HepG2 (cell line): Measurements from ENCODE around the gene UQCRHL. TPM values are rescaled to one million over a fixed set of nuclear protein-coding genes. Genes with fewer than 3 reads are reported as not detected.
A peak's percentile ranks its signal among the peaks of the same experiment; 100 is the strongest.

Experiments
- CEBPB ChIP-seq: IDR thresholded peaks from 2 replicates; pipeline ENCODE4 v1.6.1; 2011; ENCODE audit warnings: low read depth, low read length, improper control_type of control experiment, borderline replicate concordance
- CHCHD3 ChIP-seq: sonication (generic); formaldehyde crosslinking; IDR thresholded peaks from 2 replicates; pipeline ENCODE4 v1.8.0; 2022; ENCODE audit warnings: mild to moderate bottlenecking, missing genetic modification reagents, moderate library complexity
- EHMT2 ChIP-seq: fragments of 200-600 bp; sonication (generic); IDR thresholded peaks from 2 replicates; pipeline ENCODE4 v1.7.0; 2017; ENCODE audit warnings: antibody characterized with exemption, low read depth, low read length, borderline replicate concordance
- GATAD2A ChIP-seq: IDR thresholded peaks from 2 replicates; pipeline ENCODE4 v1.6.1; 2016
- KAT2B ChIP-seq: fragments of 150-350 bp; IDR thresholded peaks from 2 replicates; pipeline ENCODE4 v1.6.1; 2014; ENCODE audit warnings: low read depth, low read length, borderline replicate concordance
- KLF11 ChIP-seq: IDR thresholded peaks from 2 replicates; pipeline ENCODE4 v1.6.1; 2016; ENCODE audit warnings: missing compliant biosample characterization
- KLF9 ChIP-seq: IDR thresholded peaks from 2 replicates; pipeline ENCODE4 v1.6.1; 2016; ENCODE audit warnings: low read depth
- ONECUT2 ChIP-seq: sonication (generic); formaldehyde crosslinking; IDR thresholded peaks from 2 replicates; pipeline ENCODE4 v1.4.0; 2020; ENCODE audit warnings: missing genetic modification reagents
- ZNF17 ChIP-seq: sonication (generic); formaldehyde crosslinking; IDR thresholded peaks from 2 replicates; pipeline ENCODE4 v1.5.0; 2020; ENCODE audit warnings: mild to moderate bottlenecking, missing genetic modification reagents
- ZNF567 ChIP-seq: sonication (generic); formaldehyde crosslinking; IDR thresholded peaks from 2 replicates; pipeline ENCODE4 v1.8.1; 2023; ENCODE audit warnings: mild to moderate bottlenecking, missing genetic modification reagents, borderline replicate concordance
- ZNF766 ChIP-seq: sonication (generic); formaldehyde crosslinking; IDR thresholded peaks from 2 replicates; pipeline ENCODE4 v1.5.0; 2020; ENCODE audit warnings: missing genetic modification reagents, borderline replicate concordance
- ZNF780A ChIP-seq: sonication (generic); formaldehyde crosslinking; IDR thresholded peaks from 2 replicates; pipeline ENCODE4 v1.8.0; 2022; ENCODE audit warnings: mild to moderate bottlenecking, missing genetic modification reagents, moderate library complexity
- ZNF841 ChIP-seq: sonication (generic); formaldehyde crosslinking; IDR thresholded peaks from 2 replicates; pipeline ENCODE4 v1.8.1; 2023; ENCODE audit warnings: missing genetic modification reagents, borderline replicate concordance
- polyA plus RNA-seq, 8 experiments: library from polyadenylated mRNA; depleted of rRNA in 3 of 8; stranded (reverse) in 7 of 8; unstranded in 1 of 8; fragments of >200 nt; fragmentation: Illumina TruSeq in 4 of 8; extraction: Trizol in 4 of 8; gene quantifications; 2 replicates each; pipeline versions ENCODE4 v1.2.1 to v1.2.3, GENCODE V29; 2011 to 2016; ENCODE audit warnings: low read depth in 4 of 8, missing spikeins in 1 of 8, mixed read lengths in 1 of 8; ENCODE audit not compliant: insufficient read depth in 1 of 8
- total RNA-seq, 5 experiments: library from RNA; depleted of rRNA; stranded (reverse); fragments of >200 nt; fragmentation: Illumina TruSeq; extraction: Trizol; gene quantifications; 2 replicates each; pipeline ENCODE4 v1.2.3, GENCODE V29; 2016; ENCODE audit warnings: low read depth in 1 of 5
- TF ChIP-seq, protein P1 (sequence below): IDR thresholded peaks from 2 replicates; pipeline ENCODE4 v1.6.1; 2016; ENCODE audit warnings: missing biosample characterization, missing genetic modification reagents, low read depth
- TF ChIP-seq, protein P2 (sequence below): sonication (generic); formaldehyde crosslinking; IDR thresholded peaks from 2 replicates; pipeline ENCODE4 v1.4.0; 2020; ENCODE audit warnings: missing genetic modification reagents, borderline replicate concordance
- TF ChIP-seq, protein P3 (sequence below): sonication (generic); formaldehyde crosslinking; IDR thresholded peaks from 2 replicates; pipeline ENCODE4 v1.4.0; 2020; ENCODE audit warnings: mild to moderate bottlenecking, missing genetic modification reagents
- TF ChIP-seq, protein P4 (sequence below): IDR thresholded peaks from 2 replicates; pipeline ENCODE4 v1.6.1; 2016; ENCODE audit warnings: low read depth, control low read depth
- TF ChIP-seq, protein P5 (sequence below): sonication (generic); formaldehyde crosslinking; IDR thresholded peaks from 2 replicates; pipeline ENCODE4 v1.5.0; 2020; ENCODE audit warnings: missing genetic modification reagents

UQCRHL gene
- total and polyA plus RNA-seq, 2 of the 13 experiments (the other 11 are each of a cell fraction or from before 2014, with no cell fraction given), result 1.8 to 2.3 TPM

DNA sequence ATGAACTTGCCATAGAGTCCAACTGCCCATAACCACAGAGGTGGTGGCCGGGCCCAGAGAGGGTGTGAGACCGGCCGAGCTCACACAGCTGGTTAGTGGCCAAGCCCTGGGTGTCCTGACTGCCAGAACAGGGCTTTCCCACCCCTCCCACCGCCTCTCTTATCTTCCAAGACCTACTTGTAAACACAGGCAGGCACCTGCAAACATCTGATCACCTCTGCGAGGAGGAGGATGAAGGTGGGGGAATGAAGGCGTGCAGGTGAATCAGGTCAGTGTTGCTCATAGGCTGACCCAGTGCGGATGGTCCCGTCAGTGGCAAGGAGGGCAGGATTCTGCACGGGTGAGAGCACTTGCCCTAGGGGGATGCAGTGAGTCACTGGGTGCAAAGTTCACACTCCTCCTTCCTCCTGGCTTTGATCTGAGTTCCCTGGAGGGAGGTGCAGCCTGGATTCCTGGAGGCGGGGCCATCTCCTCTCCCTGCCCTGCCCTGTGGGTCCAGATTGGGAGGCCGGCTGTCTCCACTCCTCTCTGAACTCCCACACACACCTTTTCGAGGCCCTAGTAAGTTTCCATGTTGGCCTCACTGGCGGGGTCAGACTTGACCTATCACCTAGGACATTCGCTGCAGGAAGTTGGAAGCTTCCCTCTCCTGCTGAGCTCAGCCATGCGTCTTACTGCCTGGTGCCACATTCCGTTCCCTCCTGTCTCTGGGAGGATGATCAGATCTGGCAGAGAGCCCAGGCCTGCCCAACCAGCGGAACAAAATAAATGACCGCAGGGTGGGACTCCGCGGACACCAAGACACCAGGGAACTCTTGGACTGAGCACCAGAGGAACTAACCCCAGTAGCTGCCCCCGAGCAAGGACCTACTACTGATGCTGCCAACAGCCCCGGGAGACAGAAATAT lies 7.3 kb downstream of the UQCRHL start (continued):
- TF ChIP-seq, protein P1, sequence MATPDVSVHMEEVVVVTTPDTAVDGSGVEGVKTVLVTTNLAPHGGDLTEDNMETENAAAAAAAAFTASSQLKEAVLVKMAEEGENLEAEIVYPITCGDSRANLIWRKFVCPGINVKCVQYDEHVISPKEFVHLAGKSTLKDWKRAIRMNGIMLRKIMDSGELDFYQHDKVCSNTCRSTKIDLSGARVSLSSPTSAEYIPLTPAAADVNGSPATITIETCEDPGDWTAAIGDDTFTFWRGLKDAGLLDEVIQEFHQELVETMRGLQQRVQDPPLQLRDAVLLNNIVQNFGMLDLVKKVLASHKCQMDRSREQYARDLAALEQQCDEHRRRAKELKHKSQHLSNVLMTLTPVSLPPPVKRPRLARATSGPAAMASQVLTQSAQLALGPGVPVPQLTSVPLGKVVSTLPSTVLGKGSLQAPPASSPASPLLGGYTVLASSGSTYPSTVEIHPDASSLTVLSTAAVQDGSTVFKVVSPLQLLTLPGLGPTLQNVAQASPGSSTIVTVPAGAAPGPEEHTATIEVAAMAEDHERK (CRISPR knock-in tag), result no peak
- TF ChIP-seq ONECUT2 (CRISPR knock-in tag) (no peak), GATAD2A (peak; percentile 84), CEBPB (no peak), ZNF841 (no peak), CHCHD3 (CRISPR knock-in tag) (no peak), ZNF17 (CRISPR knock-in tag) (no peak), KLF9 (no peak), EHMT2 (no peak), KAT2B (no peak), ZNF780A (CRISPR knock-in tag) (no peak; the same call in 1 of the 2 replicates), ZNF567 (no peak; the same call in 1 of the 2 replicates), KLF11 (CRISPR knock-in tag) (no peak), ZNF766 (CRISPR knock-in tag) (no peak)
- TF ChIP-seq, protein P2, sequence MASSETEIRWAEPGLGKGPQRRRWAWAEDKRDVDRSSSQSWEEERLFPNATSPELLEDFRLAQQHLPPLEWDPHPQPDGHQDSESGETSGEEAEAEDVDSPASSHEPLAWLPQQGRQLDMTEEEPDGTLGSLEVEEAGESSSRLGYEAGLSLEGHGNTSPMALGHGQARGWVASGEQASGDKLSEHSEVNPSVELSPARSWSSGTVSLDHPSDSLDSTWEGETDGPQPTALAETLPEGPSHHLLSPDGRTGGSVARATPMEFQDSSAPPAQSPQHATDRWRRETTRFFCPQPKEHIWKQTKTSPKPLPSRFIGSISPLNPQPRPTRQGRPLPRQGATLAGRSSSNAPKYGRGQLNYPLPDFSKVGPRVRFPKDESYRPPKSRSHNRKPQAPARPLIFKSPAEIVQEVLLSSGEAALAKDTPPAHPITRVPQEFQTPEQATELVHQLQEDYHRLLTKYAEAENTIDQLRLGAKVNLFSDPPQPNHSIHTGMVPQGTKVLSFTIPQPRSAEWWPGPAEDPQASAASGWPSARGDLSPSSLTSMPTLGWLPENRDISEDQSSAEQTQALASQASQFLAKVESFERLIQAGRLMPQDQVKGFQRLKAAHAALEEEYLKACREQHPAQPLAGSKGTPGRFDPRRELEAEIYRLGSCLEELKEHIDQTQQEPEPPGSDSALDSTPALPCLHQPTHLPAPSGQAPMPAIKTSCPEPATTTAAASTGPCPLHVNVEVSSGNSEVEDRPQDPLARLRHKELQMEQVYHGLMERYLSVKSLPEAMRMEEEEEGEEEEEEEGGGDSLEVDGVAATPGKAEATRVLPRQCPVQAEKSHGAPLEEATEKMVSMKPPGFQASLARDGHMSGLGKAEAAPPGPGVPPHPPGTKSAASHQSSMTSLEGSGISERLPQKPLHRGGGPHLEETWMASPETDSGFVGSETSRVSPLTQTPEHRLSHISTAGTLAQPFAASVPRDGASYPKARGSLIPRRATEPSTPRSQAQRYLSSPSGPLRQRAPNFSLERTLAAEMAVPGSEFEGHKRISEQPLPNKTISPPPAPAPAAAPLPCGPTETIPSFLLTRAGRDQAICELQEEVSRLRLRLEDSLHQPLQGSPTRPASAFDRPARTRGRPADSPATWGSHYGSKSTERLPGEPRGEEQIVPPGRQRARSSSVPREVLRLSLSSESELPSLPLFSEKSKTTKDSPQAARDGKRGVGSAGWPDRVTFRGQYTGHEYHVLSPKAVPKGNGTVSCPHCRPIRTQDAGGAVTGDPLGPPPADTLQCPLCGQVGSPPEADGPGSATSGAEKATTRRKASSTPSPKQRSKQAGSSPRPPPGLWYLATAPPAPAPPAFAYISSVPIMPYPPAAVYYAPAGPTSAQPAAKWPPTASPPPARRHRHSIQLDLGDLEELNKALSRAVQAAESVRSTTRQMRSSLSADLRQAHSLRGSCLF (CRISPR knock-in tag), result peak; percentile 20; the same call in 1 of the 2 replicates
- TF ChIP-seq, protein P3, sequence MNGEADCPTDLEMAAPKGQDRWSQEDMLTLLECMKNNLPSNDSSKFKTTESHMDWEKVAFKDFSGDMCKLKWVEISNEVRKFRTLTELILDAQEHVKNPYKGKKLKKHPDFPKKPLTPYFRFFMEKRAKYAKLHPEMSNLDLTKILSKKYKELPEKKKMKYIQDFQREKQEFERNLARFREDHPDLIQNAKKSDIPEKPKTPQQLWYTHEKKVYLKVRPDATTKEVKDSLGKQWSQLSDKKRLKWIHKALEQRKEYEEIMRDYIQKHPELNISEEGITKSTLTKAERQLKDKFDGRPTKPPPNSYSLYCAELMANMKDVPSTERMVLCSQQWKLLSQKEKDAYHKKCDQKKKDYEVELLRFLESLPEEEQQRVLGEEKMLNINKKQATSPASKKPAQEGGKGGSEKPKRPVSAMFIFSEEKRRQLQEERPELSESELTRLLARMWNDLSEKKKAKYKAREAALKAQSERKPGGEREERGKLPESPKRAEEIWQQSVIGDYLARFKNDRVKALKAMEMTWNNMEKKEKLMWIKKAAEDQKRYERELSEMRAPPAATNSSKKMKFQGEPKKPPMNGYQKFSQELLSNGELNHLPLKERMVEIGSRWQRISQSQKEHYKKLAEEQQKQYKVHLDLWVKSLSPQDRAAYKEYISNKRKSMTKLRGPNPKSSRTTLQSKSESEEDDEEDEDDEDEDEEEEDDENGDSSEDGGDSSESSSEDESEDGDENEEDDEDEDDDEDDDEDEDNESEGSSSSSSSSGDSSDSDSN (CRISPR knock-in tag), result no peak
- TF ChIP-seq, protein P4, sequence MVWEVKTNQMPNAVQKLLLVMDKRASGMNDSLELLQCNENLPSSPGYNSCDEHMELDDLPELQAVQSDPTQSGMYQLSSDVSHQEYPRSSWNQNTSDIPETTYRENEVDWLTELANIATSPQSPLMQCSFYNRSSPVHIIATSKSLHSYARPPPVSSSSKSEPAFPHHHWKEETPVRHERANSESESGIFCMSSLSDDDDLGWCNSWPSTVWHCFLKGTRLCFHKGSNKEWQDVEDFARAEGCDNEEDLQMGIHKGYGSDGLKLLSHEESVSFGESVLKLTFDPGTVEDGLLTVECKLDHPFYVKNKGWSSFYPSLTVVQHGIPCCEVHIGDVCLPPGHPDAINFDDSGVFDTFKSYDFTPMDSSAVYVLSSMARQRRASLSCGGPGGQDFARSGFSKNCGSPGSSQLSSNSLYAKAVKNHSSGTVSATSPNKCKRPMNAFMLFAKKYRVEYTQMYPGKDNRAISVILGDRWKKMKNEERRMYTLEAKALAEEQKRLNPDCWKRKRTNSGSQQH (CRISPR knock-in tag), result no peak; the same call in 1 of the 2 replicates
- TF ChIP-seq, protein P5, sequence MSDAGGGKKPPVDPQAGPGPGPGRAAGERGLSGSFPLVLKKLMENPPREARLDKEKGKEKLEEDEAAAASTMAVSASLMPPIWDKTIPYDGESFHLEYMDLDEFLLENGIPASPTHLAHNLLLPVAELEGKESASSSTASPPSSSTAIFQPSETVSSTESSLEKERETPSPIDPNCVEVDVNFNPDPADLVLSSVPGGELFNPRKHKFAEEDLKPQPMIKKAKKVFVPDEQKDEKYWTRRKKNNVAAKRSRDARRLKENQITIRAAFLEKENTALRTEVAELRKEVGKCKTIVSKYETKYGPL (CRISPR knock-in tag), result no peak
